Breast epithelium (tissue), 3 donors: ENCODE data around the gene FYN.

Source experiments
- CTCF ChIP-seq, 3 donors: fragments of 450-650 bp; IDR thresholded peaks; one replicate each; pipeline ENCODE4 v1.5.1; 2016 to 2017; ENCODE audit warnings: antibody characterized with exemption in 3 of 3, mild to moderate bottlenecking in 3 of 3, moderate library complexity in 3 of 3
- POLR2AphosphoS5 ChIP-seq, 3 donors: sonication (generic); formaldehyde crosslinking; IDR thresholded peaks; one replicate each; pipeline ENCODE4 v1.6.1; 2017; ENCODE audit warnings: antibody characterized with exemption in 3 of 3

- no peak for TF ChIP-seq CTCF (IDR thresholded peaks at IDR 0.05)
- no peak for TF ChIP-seq POLR2AphosphoS5 (IDR thresholded peaks at IDR 0.05)
Observed at GRCh38 chr6:111724505-111724904, 148.7 kb downstream of the FYN start.
